ENCODE measurements around the gene RASSF3. TPM values are rescaled to one million over a fixed set of nuclear protein-coding genes. Genes with fewer than 3 reads are reported as not detected.

RASSF3 gene
- total RNA-seq, 4 donors from 2014 or later: 35.3 to 68.5 (median 45.9) TPM

DNA sequence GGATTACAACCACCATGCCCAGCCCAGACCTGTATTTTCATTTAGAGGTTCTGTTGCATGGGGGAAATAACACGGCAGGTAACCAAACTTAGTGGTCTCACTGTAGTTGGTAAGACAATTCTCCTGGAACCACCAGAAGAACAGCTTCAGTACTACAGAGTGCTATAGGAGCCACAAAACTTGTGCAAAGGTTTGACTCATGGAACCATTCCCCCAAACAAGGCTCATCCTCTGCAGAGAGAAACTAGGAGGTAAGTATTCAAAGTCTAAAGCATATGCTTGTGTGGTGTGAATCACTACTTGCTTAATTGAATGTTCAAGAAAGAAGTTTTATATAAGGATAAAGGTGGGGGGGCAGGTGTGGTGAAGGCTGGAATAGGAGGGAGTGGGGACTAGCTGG lies 90.2 kb downstream of the RASSF3 start:
- DNase-seq (ENCODE audit: low spot score) (no peak), ATAC-seq (ENCODE audit: low FRiP score) (no peak)
- TF ChIP-seq CTCF (IDR thresholded peaks at IDR 0.05): no peak

DNA sequence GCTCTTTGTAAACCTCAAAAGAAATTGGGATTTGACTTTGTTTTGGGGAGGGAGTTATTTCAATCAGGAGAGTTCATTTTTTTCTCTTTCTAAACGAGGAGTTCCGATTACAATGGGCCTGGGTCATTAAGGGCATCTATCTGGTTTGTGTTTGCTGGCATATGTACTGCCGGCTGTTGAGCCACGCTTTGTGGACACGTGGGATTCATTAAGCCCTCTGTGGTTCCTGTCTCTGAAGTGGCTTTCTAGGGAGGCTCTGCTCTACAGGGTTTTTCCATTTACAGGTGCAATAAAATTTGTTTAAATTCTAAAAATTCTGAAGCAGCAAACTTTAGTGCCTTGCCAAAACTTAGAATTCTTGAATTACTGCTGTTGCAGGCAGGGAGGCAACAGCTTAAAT lies 91.0 kb downstream of the RASSF3 start:
- no peak for TF ChIP-seq CTCF (IDR thresholded peaks at IDR 0.05)
- no peak for DNase-seq (ENCODE audit: low spot score)
- no peak for ATAC-seq (ENCODE audit: low FRiP score)

GRCh38 chr12:64706306-64706705 lies 96.0 kb downstream of the RASSF3 start:
- DNase-seq (ENCODE audit: low spot score): no peak
- ATAC-seq (ENCODE audit: low FRiP score): no peak
- TF ChIP-seq CTCF (IDR thresholded peaks at IDR 0.05): no peak

GRCh38 chr12:64706857-64707256 lies 96.6 kb downstream of the RASSF3 start:
- no peak for TF ChIP-seq CTCF (IDR thresholded peaks at IDR 0.05)
- ATAC-seq (ENCODE audit: low FRiP score): no peak
- no peak for DNase-seq (ENCODE audit: low spot score)

- DNase-seq (ENCODE audit: low spot score): no peak
- TF ChIP-seq CTCF (IDR thresholded peaks at IDR 0.05): no peak
- no peak for ATAC-seq (ENCODE audit: low FRiP score)
Observed at GRCh38 chr12:64707362-64707761, 97.1 kb downstream of the RASSF3 start.

DNA sequence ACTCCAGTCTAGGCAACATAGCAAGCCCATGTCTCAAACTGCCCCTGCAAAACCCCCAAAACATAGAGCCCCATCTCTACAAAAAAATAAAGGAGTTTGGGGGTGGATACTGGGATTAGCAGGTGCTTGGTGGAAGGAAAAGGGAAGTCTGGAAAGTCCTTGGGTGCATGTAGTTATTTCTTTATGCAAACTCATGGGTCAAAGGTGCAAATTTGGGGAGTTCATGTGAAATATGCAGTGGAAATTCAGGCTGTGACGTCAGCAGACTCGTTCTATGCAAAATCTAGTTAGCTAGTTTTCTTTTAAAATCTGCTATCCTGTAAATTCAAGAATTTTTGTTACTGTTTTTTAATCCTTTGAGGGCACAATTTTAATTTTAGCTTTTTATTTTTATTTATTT lies 97.6 kb downstream of the RASSF3 start:
- TF ChIP-seq CTCF (IDR thresholded peaks at IDR 0.05): no peak
- no peak for ATAC-seq (ENCODE audit: low FRiP score)

DNA sequence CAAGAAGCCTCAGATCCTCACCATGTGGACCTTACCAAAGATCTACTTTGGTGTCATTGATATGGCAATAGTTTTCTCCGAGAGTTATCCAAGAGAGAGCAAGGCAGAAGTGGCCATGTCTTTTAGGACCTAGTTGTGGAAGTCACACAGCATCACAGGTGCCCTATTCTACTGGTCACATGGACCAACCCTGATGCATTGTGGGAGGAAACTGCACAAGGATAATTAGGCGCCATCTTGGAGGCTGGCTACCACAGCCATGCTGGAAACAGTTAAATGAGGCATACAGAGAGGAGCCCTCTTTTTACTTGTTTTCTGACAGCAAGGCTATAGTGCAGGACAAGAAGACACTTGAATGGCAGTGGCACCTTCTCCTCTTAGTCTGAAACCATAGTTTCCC lies 99.1 kb downstream of the RASSF3 start:
- ATAC-seq (ENCODE audit: low FRiP score) (no peak), DNase-seq (ENCODE audit: low spot score) (no peak)
- no peak for TF ChIP-seq CTCF (IDR thresholded peaks at IDR 0.05)

More for the DNA sequence above, 97.6 kb downstream of the RASSF3 start:
- DNase-seq (ENCODE audit: low spot score): no peak
